CD4-positive, alpha-beta T cell (primary cell): ENCODE results near the gene CDH24. TPM values are rescaled to one million over a fixed set of nuclear protein-coding genes. Genes with fewer than 3 reads are reported as not detected.
A peak's percentile ranks its signal among the peaks of the same experiment; 100 is the strongest.

ENCODE experiments used
- ATAC-seq: fragments of 200-7000 bp; cut with Tn5 transposase; one replicate; pipeline ENCODE4 v1.10.0; 2022; ENCODE audit warnings: mild to moderate bottlenecking; ENCODE audit not compliant: poor library complexity
- CTCF ChIA-PET: fragments of 350-600 bp; sonication (Branson Sonifier 250); formaldehyde crosslinking; loops from one replicate; lab custom pipeline; 2021; ENCODE audit warnings: antibody characterized with exemption, inconsistent platforms; lab: Charles Lee
- POLR2A ChIA-PET: fragments of 350-600 bp; sonication (Branson Sonifier 250); formaldehyde crosslinking; loops from one replicate; lab custom pipeline; 2021; ENCODE audit warnings: antibody characterized with exemption, inconsistent platforms; lab: Charles Lee
- DNase-seq, 14 experiments: peaks; one replicate each; pipeline ENCODE4 v3.0.0-alpha.2; 2013 to 2020; ENCODE audit warnings: mixed read lengths in 2 of 14
- H3K27ac ChIP-seq, 2 donors: one replicate each; pipeline versions ENCODE4 v1.5.1 to v1.7.0; 2013; ENCODE audit warnings: low read length in 2 of 2, low read depth in 1 of 2, mild to moderate bottlenecking in 1 of 2
- H3K27me3 ChIP-seq, 2 experiments: 1 replicate in 1 of 2; 2 replicates in 1 of 2; pipeline versions ENCODE4 v1.6.1 to v1.7.0; 2013; ENCODE audit warnings: low read length in 2 of 2, control low read depth in 1 of 2, mild to moderate bottlenecking in 1 of 2, moderate library complexity in 1 of 2; ENCODE audit not compliant: insufficient read depth in 2 of 2, control insufficient read depth in 1 of 2
- H3K36me3 ChIP-seq: one replicate; pipeline ENCODE4 v1.6.1; 2013; ENCODE audit warnings: low read length, control low read depth; ENCODE audit not compliant: insufficient read depth
- H3K4me1 ChIP-seq: one replicate; pipeline ENCODE4 v1.6.1; 2013; ENCODE audit warnings: low read length, control low read depth; ENCODE audit not compliant: insufficient read depth
- H3K4me3 ChIP-seq: one replicate; pipeline ENCODE4 v1.5.1; 2013; ENCODE audit warnings: mild to moderate bottlenecking, low read length, moderate library complexity
- H3K9me3 ChIP-seq, 2 experiments: 1 replicate in 1 of 2; 2 replicates in 1 of 2; pipeline versions ENCODE4 v1.6.1 to v1.7.0; 2013; ENCODE audit warnings: low read length in 2 of 2, mild to moderate bottlenecking in 2 of 2, control low read depth in 1 of 2, moderate library complexity in 1 of 2; ENCODE audit not compliant: control insufficient read depth in 1 of 2, insufficient read depth in 1 of 2
- H3K27ac Mint-ChIP-seq: one replicate; pipeline ENCODE4 v1.8.0; 2020; ENCODE audit warnings: mixed read lengths
- H3K27me3 Mint-ChIP-seq: one replicate; pipeline ENCODE4 v1.8.0; 2021; ENCODE audit warnings: mixed read lengths
- H3K36me3 Mint-ChIP-seq: one replicate; pipeline ENCODE4 v1.8.0; 2021; ENCODE audit warnings: low read depth, mixed read lengths
- H3K4me1 Mint-ChIP-seq: one replicate; pipeline ENCODE4 v1.8.0; 2021; ENCODE audit warnings: low read depth, mixed read lengths
- H3K4me3 Mint-ChIP-seq: one replicate; pipeline ENCODE4 v1.8.0; 2020; ENCODE audit warnings: mild to moderate bottlenecking, mixed read lengths
- H3K9me3 Mint-ChIP-seq: one replicate; pipeline ENCODE4 v1.8.0; 2020; ENCODE audit warnings: mixed read lengths
- intact Hi-C, 2 experiments: fragments of 100-400 bp; cut with DNase I in 1 of 2; cut with micrococcal nuclease in 1 of 2; formaldehyde crosslinking; loops; one replicate each; pipeline versions ENCODE4 v1.15.1 to v1.9.0; 2023 to 2025; cut with DNase I, micrococcal nuclease
- total RNA-seq, 174 experiments: library from RNA in 2 of 174; stranded (reverse) in 2 of 174; gene quantifications; one replicate each; pipeline ENCODE4 v1.2.3 and lab custom pipeline; 2021 to 2026
- TF ChIP-seq, protein P1 (sequence below): fragments of 200-600 bp; IDR thresholded peaks from one replicate; pipeline ENCODE4 v1.8.0; 2022; ENCODE audit warnings: antibody characterized with exemption, mild to moderate bottlenecking

CDH24 gene
- total RNA-seq, 2 experiments from 2014 or later: 3.3 to 3.7 TPM

GRCh38 chr14:23094666-23095195 lies 37.4 kb upstream of the CDH24 start, which contains the start of gene ACIN1:
Gene ACIN1 (minus strand): TSS chr14:23095136. CDS start chr14:23095112, 24 bp downstream.
- no peaks in the 10 kb centered on the region for H3K9me3 Mint-ChIP-seq
- DNase-seq: peak; percentile 49 to 99 (median 70)
- no peaks in the 10 kb centered on the region for H3K27me3 Mint-ChIP-seq
- H3K4me1 Mint-ChIP-seq: peaks cover 47% of the 10 kb centered on the region
- no peaks in the 10 kb centered on the region for H3K9me3 ChIP-seq
- peaks cover 29% of the 10 kb centered on the region for H3K4me1 ChIP-seq
- peaks cover 52% of the 10 kb centered on the region for H3K36me3 Mint-ChIP-seq
- intact Hi-C loops: loop anchor here (1.0 to 10.0 kb wide), 7 partner anchors 24 to 470 kb away; partner anchors contain the start of genes HOMEZ (in 2 of the 2), AP1G2 (in 1 of the 2), OXA1L (in 1 of the 2) and PABPN1 (in 1 of the 2)
- no peak within 1 kb of the TSS for H3K4me3 Mint-ChIP-seq
- CTCF ChIA-PET: interaction anchor here (0.6 to 4.4 kb wide), 17 partner anchors 14 to 1120 kb away, joined by 3 to 32 read pairs (median 5); partner anchors contain the start of genes AJUBA, CDH24 and PRMT5
- POLR2A ChIA-PET: interaction anchor here (0.6 to 5.0 kb wide), 56 partner anchors 9 to 1789 kb away, joined by 3 to 135 read pairs (median 4); partner anchors contain the start of genes AJUBA, CDH24, CEBPE and CHD8
- H3K27me3 ChIP-seq: no peaks in the 10 kb centered on the region
- H3K27ac ChIP-seq: peak within 1 kb of the TSS; percentile 96 to 97
- ATAC-seq: peak; percentile 27
- no peak within 1 kb of the TSS for H3K27ac Mint-ChIP-seq
- H3K36me3 ChIP-seq: peaks cover 54% of the 10 kb centered on the region
- peak within 1 kb of the TSS; percentile 81 for H3K4me3 ChIP-seq
- TF ChIP-seq, protein P1, sequence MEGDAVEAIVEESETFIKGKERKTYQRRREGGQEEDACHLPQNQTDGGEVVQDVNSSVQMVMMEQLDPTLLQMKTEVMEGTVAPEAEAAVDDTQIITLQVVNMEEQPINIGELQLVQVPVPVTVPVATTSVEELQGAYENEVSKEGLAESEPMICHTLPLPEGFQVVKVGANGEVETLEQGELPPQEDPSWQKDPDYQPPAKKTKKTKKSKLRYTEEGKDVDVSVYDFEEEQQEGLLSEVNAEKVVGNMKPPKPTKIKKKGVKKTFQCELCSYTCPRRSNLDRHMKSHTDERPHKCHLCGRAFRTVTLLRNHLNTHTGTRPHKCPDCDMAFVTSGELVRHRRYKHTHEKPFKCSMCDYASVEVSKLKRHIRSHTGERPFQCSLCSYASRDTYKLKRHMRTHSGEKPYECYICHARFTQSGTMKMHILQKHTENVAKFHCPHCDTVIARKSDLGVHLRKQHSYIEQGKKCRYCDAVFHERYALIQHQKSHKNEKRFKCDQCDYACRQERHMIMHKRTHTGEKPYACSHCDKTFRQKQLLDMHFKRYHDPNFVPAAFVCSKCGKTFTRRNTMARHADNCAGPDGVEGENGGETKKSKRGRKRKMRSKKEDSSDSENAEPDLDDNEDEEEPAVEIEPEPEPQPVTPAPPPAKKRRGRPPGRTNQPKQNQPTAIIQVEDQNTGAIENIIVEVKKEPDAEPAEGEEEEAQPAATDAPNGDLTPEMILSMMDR: no peak

DNA sequence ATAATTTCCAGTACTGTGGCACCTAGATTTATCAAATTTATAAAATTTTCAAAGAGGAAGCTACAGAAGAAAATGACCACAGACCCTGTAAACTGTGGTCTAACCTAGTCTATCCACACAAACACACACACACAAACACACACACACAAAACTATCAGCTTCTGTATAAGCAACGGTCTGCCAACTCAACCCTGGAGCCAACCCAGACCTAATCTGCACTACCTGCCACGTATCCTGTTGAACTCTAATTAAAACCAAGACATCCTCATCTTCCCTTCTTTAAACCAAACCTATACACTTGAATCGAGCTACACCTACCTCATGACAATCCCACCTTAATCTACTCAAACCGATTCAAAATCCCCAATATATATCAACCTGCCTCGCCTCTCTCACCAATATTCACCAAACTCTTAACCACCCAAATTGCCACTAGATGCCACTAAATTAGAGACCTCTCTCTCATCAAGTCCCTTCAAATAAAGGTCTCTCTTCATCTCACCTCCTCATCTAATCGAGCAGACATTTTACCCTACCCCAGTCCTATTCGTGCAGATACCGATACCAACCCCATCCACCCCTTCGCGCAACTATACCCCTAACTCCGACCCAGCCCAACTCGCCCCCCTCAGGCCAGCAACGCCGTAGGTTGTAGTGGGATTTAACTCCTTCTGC lies 36.8 kb upstream of the CDH24 start:
- DNase-seq (no peak), ATAC-seq (no peak)
- Histone ChIP-seq H3K4me1 (peaks cover 29% of the 10 kb centered on the region), H3K9me3 (no peaks in the 10 kb centered on the region), H3K27ac (peak overlapping the region; percentile 95 to 97), H3K27me3 (no peaks in the 10 kb centered on the region), H3K36me3 (peaks cover 56% of the 10 kb centered on the region), H3K4me3 (peak overlapping the region; percentile 81)
- peaks cover 56% of the 10 kb centered on the region for H3K36me3 Mint-ChIP-seq
- TF ChIP-seq, protein P1: no peak
- ChIA-PET CTCF (interaction anchor here (0.8 to 4.4 kb wide), 13 partner anchors 13 to 165 kb away, joined by 3 to 32 read pairs (median 5); partner anchors contain the start of gene PRMT5), POLR2A (interaction anchor here (0.6 to 5.0 kb wide), 46 partner anchors 8 to 1789 kb away, joined by 3 to 135 read pairs (median 5); partner anchors contain the start of genes AJUBA, CDH24, CEBPE and CHD8)
- intact Hi-C loops: loop anchor here (2.0 to 10.0 kb wide), 6 partner anchors 15 to 471 kb away; partner anchors contain the start of genes AP1G2 (in 1 of the 2), HOMEZ (in 1 of the 2), OXA1L (in 1 of the 2) and PABPN1 (in 1 of the 2)
- H3K4me3 Mint-ChIP-seq: no peak overlapping the region
- peaks cover 47% of the 10 kb centered on the region for H3K4me1 Mint-ChIP-seq
- H3K9me3 Mint-ChIP-seq: no peaks in the 10 kb centered on the region
- H3K27ac Mint-ChIP-seq: no peak overlapping the region
- no peaks in the 10 kb centered on the region for H3K27me3 Mint-ChIP-seq

DNA sequence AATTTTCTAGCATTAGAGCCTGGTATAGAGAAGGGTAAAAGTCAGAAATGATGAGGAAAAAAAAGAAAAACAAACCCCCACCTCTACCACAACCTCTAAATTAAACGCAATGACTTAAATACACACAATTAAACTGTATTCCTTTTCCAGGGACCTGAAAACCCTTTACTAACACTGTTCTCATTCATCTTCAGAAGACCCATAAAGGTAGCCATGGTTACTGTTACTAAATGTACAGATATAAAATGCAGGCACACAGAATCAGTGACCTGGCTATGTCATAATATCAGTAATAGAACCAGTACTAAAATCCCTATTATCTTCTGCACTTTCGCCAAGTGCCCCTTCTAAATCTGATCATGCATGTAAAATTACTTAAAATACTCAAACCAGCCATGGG lies 36.2 kb upstream of the CDH24 start:
- Histone ChIP-seq H3K27me3 (no peaks in the 10 kb centered on the region), H3K27ac (no peak overlapping the region), H3K36me3 (peaks cover 56% of the 10 kb centered on the region), H3K4me3 (peak overlapping the region; percentile 81), H3K4me1 (peaks cover 29% of the 10 kb centered on the region), H3K9me3 (no peaks in the 10 kb centered on the region)
- H3K27me3 Mint-ChIP-seq: no peaks in the 10 kb centered on the region
- POLR2A ChIA-PET: interaction anchor here (2.4 to 5.0 kb wide), 7 partner anchors 16 to 504 kb away, joined by 12 to 135 read pairs (median 35); partner anchors contain the start of genes CEBPE, DAD1, HAUS4 and PABPN1
- H3K27ac Mint-ChIP-seq: no peak overlapping the region
- CTCF ChIA-PET: interaction anchor here (1.0 to 4.4 kb wide), 5 partner anchors 16 to 87 kb away, joined by 4 to 32 read pairs (median 7); no protein-coding TSS in a partner anchor
- ATAC-seq: no peak
- DNase-seq: no peak
- TF ChIP-seq, protein P1: no peak
- H3K4me3 Mint-ChIP-seq: peak overlapping the region; percentile 78
- peaks cover 56% of the 10 kb centered on the region for H3K36me3 Mint-ChIP-seq
- intact Hi-C loops: loop anchor here (2.0 to 10.0 kb wide), 5 partner anchors 15 to 471 kb away; partner anchors contain the start of genes AP1G2 (in 1 of the 2), HOMEZ (in 1 of the 2), OXA1L (in 1 of the 2) and PABPN1 (in 1 of the 2)
- peaks cover 45% of the 10 kb centered on the region for H3K4me1 Mint-ChIP-seq
- no peaks in the 10 kb centered on the region for H3K9me3 Mint-ChIP-seq
